HL-60 (cell line): ENCODE measurements around the gene ABCD1.

Experiments
- DNase-seq, 2 experiments: peaks; one replicate each; pipeline ENCODE4 v3.0.0-alpha.2; 2010 to 2020; ENCODE audit warnings: low read depth in 1 of 2, low spot score in 1 of 2
- H3K27ac ChIP-seq: fragments of 250-450 bp; sonication (Bioruptor Pico); replicated peaks from 2 replicates; pipeline ENCODE4 v1.5.1; 2020; ENCODE audit warnings: mild to moderate bottlenecking, moderate library complexity
- H3K27me3 ChIP-seq: fragments of 250-450 bp; sonication (Bioruptor Pico); 2 replicates; pipeline ENCODE4 v1.5.1; 2021; ENCODE audit warnings: mild to moderate bottlenecking, moderate library complexity; ENCODE audit not compliant: insufficient read depth, poor library complexity, severe bottlenecking
- H3K4me3 ChIP-seq: replicated peaks from 2 replicates; pipeline ENCODE4 v1.5.1; 2011; ENCODE audit warnings: mild to moderate bottlenecking, control low read depth, low read length; ENCODE audit not compliant: insufficient read depth
- GABPA ChIP-seq: IDR thresholded peaks from 2 replicates; pipeline ENCODE4 v1.6.1; 2012; ENCODE audit warnings: low read depth
- POLR2AphosphoS5 ChIP-seq: IDR thresholded peaks from 2 replicates; pipeline ENCODE4 v1.6.1; 2012; ENCODE audit warnings: low read depth
- SPI1 ChIP-seq: IDR thresholded peaks from 2 replicates; pipeline ENCODE4 v1.6.1; 2012; ENCODE audit warnings: low read depth, mild to moderate bottlenecking, borderline replicate concordance
- TF ChIP-seq, protein P1 (sequence below): IDR thresholded peaks from one replicate; pipeline ENCODE4 v1.5.1; 2011; ENCODE audit warnings: low read length, control low read depth, inconsistent platforms; ENCODE audit not compliant: insufficient read depth
- TF ChIP-seq, protein P2 (sequence below): IDR thresholded peaks from 2 replicates; pipeline ENCODE4 v1.6.1; 2012; ENCODE audit warnings: low read depth; ENCODE audit not compliant: insufficient replicate concordance

ABCD1 gene

DNA sequence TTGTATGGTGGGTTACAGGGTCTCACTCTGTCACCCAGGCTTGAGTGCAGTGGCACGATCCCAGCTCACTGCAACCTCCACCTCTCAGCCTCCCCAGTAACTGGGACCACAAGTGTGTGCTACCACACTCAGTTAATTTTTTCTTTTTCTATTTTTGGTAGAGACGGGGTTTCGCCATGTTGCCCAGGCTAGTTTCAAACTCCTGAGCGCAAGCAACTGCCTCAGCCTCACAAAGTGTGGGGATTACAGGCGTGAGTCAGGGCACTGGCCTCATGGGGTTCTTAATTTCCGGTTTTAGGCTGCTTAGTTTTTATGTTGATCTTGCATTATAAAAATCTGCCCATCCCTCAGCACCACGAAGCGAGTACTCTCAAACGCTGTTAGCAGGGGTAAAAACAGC, 7.2 kb upstream of the ABCD1 start:
- DNase-seq = no peak
- Histone ChIP-seq H3K27me3 (no peaks in the 10 kb centered on the region), H3K27ac (no peak overlapping the region), H3K4me3 (no peak overlapping the region)
- TF ChIP-seq, protein P1, sequence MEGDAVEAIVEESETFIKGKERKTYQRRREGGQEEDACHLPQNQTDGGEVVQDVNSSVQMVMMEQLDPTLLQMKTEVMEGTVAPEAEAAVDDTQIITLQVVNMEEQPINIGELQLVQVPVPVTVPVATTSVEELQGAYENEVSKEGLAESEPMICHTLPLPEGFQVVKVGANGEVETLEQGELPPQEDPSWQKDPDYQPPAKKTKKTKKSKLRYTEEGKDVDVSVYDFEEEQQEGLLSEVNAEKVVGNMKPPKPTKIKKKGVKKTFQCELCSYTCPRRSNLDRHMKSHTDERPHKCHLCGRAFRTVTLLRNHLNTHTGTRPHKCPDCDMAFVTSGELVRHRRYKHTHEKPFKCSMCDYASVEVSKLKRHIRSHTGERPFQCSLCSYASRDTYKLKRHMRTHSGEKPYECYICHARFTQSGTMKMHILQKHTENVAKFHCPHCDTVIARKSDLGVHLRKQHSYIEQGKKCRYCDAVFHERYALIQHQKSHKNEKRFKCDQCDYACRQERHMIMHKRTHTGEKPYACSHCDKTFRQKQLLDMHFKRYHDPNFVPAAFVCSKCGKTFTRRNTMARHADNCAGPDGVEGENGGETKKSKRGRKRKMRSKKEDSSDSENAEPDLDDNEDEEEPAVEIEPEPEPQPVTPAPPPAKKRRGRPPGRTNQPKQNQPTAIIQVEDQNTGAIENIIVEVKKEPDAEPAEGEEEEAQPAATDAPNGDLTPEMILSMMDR = no peak
- TF ChIP-seq, protein P2, sequence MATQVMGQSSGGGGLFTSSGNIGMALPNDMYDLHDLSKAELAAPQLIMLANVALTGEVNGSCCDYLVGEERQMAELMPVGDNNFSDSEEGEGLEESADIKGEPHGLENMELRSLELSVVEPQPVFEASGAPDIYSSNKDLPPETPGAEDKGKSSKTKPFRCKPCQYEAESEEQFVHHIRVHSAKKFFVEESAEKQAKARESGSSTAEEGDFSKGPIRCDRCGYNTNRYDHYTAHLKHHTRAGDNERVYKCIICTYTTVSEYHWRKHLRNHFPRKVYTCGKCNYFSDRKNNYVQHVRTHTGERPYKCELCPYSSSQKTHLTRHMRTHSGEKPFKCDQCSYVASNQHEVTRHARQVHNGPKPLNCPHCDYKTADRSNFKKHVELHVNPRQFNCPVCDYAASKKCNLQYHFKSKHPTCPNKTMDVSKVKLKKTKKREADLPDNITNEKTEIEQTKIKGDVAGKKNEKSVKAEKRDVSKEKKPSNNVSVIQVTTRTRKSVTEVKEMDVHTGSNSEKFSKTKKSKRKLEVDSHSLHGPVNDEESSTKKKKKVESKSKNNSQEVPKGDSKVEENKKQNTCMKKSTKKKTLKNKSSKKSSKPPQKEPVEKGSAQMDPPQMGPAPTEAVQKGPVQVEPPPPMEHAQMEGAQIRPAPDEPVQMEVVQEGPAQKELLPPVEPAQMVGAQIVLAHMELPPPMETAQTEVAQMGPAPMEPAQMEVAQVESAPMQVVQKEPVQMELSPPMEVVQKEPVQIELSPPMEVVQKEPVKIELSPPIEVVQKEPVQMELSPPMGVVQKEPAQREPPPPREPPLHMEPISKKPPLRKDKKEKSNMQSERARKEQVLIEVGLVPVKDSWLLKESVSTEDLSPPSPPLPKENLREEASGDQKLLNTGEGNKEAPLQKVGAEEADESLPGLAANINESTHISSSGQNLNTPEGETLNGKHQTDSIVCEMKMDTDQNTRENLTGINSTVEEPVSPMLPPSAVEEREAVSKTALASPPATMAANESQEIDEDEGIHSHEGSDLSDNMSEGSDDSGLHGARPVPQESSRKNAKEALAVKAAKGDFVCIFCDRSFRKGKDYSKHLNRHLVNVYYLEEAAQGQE = no peak
- TF ChIP-seq POLR2AphosphoS5 (no peak), SPI1 (no peak), GABPA (no peak)

DNA sequence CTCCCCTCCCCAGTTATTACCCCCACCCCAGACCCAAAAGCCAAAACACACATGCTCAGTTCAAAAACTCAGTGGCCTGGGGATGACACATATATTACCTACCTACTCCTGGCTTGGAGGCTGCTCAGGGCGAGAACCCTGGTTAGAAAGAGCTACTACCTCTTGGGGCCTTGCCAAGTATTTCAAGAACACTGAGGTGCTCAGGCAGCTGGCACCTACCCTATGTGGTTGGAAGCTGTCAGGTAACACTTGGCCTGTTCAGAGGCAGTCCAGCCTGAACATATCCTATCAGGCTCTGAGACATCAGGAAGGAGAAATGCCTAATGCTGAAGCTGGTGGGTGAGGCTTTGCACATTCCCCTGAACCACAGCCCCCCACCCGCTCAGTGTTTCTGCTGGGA, 5.4 kb upstream of the ABCD1 start:
- no peak for DNase-seq
- Histone ChIP-seq H3K4me3 (no peak overlapping the region), H3K27ac (no peak overlapping the region), H3K27me3 (no peaks in the 10 kb centered on the region)
- TF ChIP-seq, protein P2 = no peak
- TF ChIP-seq GABPA (no peak), POLR2AphosphoS5 (no peak), SPI1 (no peak)
- TF ChIP-seq, protein P1 = no peak

DNA sequence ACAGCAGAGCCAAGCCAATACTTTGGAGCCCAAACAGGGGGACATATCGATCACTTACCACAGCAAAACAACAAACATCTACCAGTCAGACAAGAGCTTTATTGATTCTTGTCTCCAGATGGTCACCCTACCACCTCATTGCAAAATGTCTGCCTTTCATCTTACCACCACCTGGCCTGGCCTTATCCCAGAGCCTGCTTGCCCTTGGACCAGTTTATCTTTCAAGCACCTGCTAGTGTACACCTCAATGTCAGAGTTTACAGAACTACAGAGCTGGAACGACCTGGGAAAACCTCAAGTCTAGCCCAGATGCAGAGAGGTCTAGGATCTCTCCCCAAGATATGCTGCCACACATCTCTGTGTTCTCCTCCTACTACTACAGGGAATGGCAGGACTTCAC, 5.0 kb upstream of the ABCD1 start:
- no peaks in the 10 kb centered on the region for H3K27me3 ChIP-seq
- H3K27ac ChIP-seq = no peak overlapping the region
- DNase-seq = no peak
- H3K4me3 ChIP-seq = no peak overlapping the region
- TF ChIP-seq, protein P1 = no peak
- no peak for TF ChIP-seq SPI1
- TF ChIP-seq POLR2AphosphoS5 = no peak
- TF ChIP-seq GABPA = no peak
- TF ChIP-seq, protein P2 = no peak
